HepG2 (cell line): ENCODE results near the gene RNASE7. TPM values are rescaled to one million over a fixed set of nuclear protein-coding genes. Genes with fewer than 3 reads are reported as not detected.
A peak's percentile ranks its signal among the peaks of the same experiment; 100 is the strongest.

Experiments used
- CBFB ChIP-seq: sonication (generic); formaldehyde crosslinking; IDR thresholded peaks from 2 replicates; pipeline ENCODE4 v1.4.0; 2020; ENCODE audit warnings: missing genetic modification reagents
- FOXC1 ChIP-seq: sonication (generic); formaldehyde crosslinking; IDR thresholded peaks from 2 replicates; pipeline ENCODE4 v1.8.0; 2022; ENCODE audit warnings: mild to moderate bottlenecking, missing genetic modification reagents, borderline replicate concordance
- HNF1B ChIP-seq: sonication (generic); formaldehyde crosslinking; IDR thresholded peaks from 2 replicates; pipeline ENCODE4 v1.5.1; 2020; ENCODE audit warnings: mild to moderate bottlenecking, moderate library complexity, missing genetic modification reagents
- MTA1 ChIP-seq: sonication (generic); formaldehyde crosslinking; IDR thresholded peaks from 2 replicates; pipeline ENCODE4 v1.4.0; 2020; ENCODE audit warnings: missing genetic modification reagents, mild to moderate bottlenecking, borderline replicate concordance
- PHF21A ChIP-seq: sonication (generic); formaldehyde crosslinking; IDR thresholded peaks from 2 replicates; pipeline ENCODE4 v1.5.0; 2020; ENCODE audit warnings: mild to moderate bottlenecking, missing genetic modification reagents
- POLR2A ChIP-seq, 2 experiments: IDR thresholded peaks; 2 replicates each; pipeline ENCODE4 v1.6.1; 2011; ENCODE audit warnings: low read depth in 2 of 2, low read length in 2 of 2, mild to moderate bottlenecking in 1 of 2, moderate library complexity in 1 of 2; ENCODE audit not compliant: insufficient read depth in 1 of 2
- RXRB ChIP-seq: IDR thresholded peaks from 2 replicates; pipeline ENCODE4 v1.6.1; 2016; ENCODE audit warnings: borderline replicate concordance, missing genetic modification reagents, missing compliant biosample characterization
- SETDB1 ChIP-seq: sonication (generic); formaldehyde crosslinking; IDR thresholded peaks from 2 replicates; pipeline ENCODE4 v1.5.1; 2020; ENCODE audit warnings: missing genetic modification reagents, mild to moderate bottlenecking, borderline replicate concordance
- ZFP90 ChIP-seq: sonication (generic); formaldehyde crosslinking; IDR thresholded peaks from 2 replicates; pipeline ENCODE4 v1.8.0; 2022; ENCODE audit warnings: missing genetic modification reagents, mild to moderate bottlenecking, inconsistent platforms, borderline replicate concordance
- ZNF652 ChIP-seq: IDR thresholded peaks from 2 replicates; pipeline ENCODE4 v1.6.1; 2016; ENCODE audit warnings: low read depth, borderline replicate concordance
- ZNF766 ChIP-seq: sonication (generic); formaldehyde crosslinking; IDR thresholded peaks from 2 replicates; pipeline ENCODE4 v1.5.0; 2020; ENCODE audit warnings: missing genetic modification reagents, borderline replicate concordance
- ZNF891 ChIP-seq: sonication (generic); formaldehyde crosslinking; IDR thresholded peaks from 2 replicates; pipeline ENCODE4 v1.5.0; 2020; ENCODE audit warnings: mild to moderate bottlenecking, missing genetic modification reagents
- polyA plus RNA-seq, 8 experiments: library from polyadenylated mRNA; depleted of rRNA in 3 of 8; stranded (reverse) in 7 of 8; unstranded in 1 of 8; fragments of >200 nt; fragmentation: Illumina TruSeq in 4 of 8; extraction: Trizol in 4 of 8; gene quantifications; 2 replicates each; pipeline versions ENCODE4 v1.2.1 to v1.2.3, GENCODE V29; 2011 to 2016; ENCODE audit warnings: low read depth in 4 of 8, missing spikeins in 1 of 8, mixed read lengths in 1 of 8; ENCODE audit not compliant: insufficient read depth in 1 of 8
- total RNA-seq, 5 experiments: library from RNA; depleted of rRNA; stranded (reverse); fragments of >200 nt; fragmentation: Illumina TruSeq; extraction: Trizol; gene quantifications; 2 replicates each; pipeline ENCODE4 v1.2.3, GENCODE V29; 2016; ENCODE audit warnings: low read depth in 1 of 5
- TF ChIP-seq, protein P1 (sequence below): sonication (generic); formaldehyde crosslinking; IDR thresholded peaks from 2 replicates; pipeline ENCODE4 v1.4.0; 2020; ENCODE audit warnings: mild to moderate bottlenecking, missing genetic modification reagents
- TF ChIP-seq, protein P2 (sequence below): sonication (generic); formaldehyde crosslinking; IDR thresholded peaks from 2 replicates; pipeline ENCODE4 v1.9.0; 2021; ENCODE audit warnings: mild to moderate bottlenecking, missing genetic modification reagents
- TF ChIP-seq, protein P3 (sequence below): sonication (generic); formaldehyde crosslinking; IDR thresholded peaks from 2 replicates; pipeline ENCODE4 v1.5.1; 2020; ENCODE audit warnings: missing genetic modification reagents, mild to moderate bottlenecking, borderline replicate concordance
- TF ChIP-seq, protein P4 (sequence below): sonication (generic); formaldehyde crosslinking; IDR thresholded peaks from 2 replicates; pipeline ENCODE4 v1.9.0; 2021; ENCODE audit warnings: missing genetic modification reagents, mild to moderate bottlenecking, borderline replicate concordance

The RNASE7 gene
- total and polyA plus RNA-seq, 2 of the 13 experiments (the other 11 are each of a cell fraction or from before 2014, with no cell fraction given): 0.04 TPM; not detected in 1

- TF ChIP-seq ZNF652 (CRISPR knock-in tag) (no peak), CBFB (CRISPR knock-in tag) (no peak), MTA1 (no peak), RXRB (CRISPR knock-in tag) (peak; percentile 38; the same call in 1 of the 2 replicates), SETDB1 (no peak; the same call in 1 of the 2 replicates), HNF1B (CRISPR knock-in tag) (peak; percentile 80), FOXC1 (CRISPR knock-in tag) (no peak), POLR2A (IDR thresholded peaks at IDR 0.05; ENCODE audit: insufficient read depth in 1 of 2, low read depth in 2 of 2, low read length in 2 of 2) (peak in 1 of 2 experiments; percentile 65; a peak in 2 of 4 replicates), ZNF766 (CRISPR knock-in tag) (no peak), ZFP90 (no peak), ZNF891 (CRISPR knock-in tag) (no peak), PHF21A (CRISPR knock-in tag) (peak; percentile 56; the same call in 1 of the 2 replicates)
- TF ChIP-seq, protein P1, sequence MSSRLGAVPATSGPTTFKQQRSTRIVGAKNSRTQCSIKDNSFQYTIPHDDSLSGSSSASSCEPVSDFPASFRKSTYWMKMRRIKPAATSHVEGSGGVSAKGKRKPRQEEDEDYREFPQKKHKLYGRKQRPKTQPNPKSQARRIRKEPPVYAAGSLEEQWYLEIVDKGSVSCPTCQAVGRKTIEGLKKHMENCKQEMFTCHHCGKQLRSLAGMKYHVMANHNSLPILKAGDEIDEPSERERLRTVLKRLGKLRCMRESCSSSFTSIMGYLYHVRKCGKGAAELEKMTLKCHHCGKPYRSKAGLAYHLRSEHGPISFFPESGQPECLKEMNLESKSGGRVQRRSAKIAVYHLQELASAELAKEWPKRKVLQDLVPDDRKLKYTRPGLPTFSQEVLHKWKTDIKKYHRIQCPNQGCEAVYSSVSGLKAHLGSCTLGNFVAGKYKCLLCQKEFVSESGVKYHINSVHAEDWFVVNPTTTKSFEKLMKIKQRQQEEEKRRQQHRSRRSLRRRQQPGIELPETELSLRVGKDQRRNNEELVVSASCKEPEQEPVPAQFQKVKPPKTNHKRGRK (CRISPR knock-in tag): no peak
- TF ChIP-seq, protein P2, sequence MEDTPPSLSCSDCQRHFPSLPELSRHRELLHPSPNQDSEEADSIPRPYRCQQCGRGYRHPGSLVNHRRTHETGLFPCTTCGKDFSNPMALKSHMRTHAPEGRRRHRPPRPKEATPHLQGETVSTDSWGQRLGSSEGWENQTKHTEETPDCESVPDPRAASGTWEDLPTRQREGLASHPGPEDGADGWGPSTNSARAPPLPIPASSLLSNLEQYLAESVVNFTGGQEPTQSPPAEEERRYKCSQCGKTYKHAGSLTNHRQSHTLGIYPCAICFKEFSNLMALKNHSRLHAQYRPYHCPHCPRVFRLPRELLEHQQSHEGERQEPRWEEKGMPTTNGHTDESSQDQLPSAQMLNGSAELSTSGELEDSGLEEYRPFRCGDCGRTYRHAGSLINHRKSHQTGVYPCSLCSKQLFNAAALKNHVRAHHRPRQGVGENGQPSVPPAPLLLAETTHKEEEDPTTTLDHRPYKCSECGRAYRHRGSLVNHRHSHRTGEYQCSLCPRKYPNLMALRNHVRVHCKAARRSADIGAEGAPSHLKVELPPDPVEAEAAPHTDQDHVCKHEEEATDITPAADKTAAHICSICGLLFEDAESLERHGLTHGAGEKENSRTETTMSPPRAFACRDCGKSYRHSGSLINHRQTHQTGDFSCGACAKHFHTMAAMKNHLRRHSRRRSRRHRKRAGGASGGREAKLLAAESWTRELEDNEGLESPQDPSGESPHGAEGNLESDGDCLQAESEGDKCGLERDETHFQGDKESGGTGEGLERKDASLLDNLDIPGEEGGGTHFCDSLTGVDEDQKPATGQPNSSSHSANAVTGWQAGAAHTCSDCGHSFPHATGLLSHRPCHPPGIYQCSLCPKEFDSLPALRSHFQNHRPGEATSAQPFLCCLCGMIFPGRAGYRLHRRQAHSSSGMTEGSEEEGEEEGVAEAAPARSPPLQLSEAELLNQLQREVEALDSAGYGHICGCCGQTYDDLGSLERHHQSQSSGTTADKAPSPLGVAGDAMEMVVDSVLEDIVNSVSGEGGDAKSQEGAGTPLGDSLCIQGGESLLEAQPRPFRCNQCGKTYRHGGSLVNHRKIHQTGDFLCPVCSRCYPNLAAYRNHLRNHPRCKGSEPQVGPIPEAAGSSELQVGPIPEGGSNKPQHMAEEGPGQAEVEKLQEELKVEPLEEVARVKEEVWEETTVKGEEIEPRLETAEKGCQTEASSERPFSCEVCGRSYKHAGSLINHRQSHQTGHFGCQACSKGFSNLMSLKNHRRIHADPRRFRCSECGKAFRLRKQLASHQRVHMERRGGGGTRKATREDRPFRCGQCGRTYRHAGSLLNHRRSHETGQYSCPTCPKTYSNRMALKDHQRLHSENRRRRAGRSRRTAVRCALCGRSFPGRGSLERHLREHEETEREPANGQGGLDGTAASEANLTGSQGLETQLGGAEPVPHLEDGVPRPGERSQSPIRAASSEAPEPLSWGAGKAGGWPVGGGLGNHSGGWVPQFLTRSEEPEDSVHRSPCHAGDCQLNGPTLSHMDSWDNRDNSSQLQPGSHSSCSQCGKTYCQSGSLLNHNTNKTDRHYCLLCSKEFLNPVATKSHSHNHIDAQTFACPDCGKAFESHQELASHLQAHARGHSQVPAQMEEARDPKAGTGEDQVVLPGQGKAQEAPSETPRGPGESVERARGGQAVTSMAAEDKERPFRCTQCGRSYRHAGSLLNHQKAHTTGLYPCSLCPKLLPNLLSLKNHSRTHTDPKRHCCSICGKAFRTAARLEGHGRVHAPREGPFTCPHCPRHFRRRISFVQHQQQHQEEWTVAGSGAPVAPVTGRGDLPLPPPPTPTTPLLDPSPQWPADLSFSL (CRISPR knock-in tag): peak; percentile 53; the same call in 1 of the 2 replicates
- TF ChIP-seq, protein P3, sequence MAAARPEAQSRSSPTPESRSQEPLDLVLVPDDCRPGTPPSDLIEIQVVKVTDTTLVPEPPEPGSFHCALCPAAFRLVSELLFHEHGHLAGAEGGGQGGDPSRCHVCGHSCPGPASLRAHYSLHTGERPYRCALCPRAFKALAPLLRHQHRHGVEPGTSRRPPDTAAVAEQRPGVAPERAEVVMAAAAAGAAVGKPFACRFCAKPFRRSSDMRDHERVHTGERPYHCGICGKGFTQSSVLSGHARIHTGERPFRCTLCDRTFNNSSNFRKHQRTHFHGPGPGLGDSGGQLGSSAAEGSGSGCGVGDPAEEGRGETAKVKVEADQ (CRISPR knock-in tag): no peak
- TF ChIP-seq, protein P4, sequence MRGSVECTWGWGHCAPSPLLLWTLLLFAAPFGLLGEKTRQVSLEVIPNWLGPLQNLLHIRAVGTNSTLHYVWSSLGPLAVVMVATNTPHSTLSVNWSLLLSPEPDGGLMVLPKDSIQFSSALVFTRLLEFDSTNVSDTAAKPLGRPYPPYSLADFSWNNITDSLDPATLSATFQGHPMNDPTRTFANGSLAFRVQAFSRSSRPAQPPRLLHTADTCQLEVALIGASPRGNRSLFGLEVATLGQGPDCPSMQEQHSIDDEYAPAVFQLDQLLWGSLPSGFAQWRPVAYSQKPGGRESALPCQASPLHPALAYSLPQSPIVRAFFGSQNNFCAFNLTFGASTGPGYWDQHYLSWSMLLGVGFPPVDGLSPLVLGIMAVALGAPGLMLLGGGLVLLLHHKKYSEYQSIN (CRISPR knock-in tag): no peak
Measured at GRCh38 chr14:21038441-21039422, 3.4 kb upstream of the RNASE7 start (continued).
